Mammary epithelial cell (primary cell): ENCODE data around the gene AMY2B.

Experiments
- CTCF ChIP-seq, 2 donors: IDR thresholded peaks in 1 of 2; conservative IDR thresholded peaks in 1 of 2; 2 replicates each; pipeline ENCODE4 v1.5.1; 2011 to 2012; ENCODE audit warnings: inconsistent platforms in 2 of 2, low read length in 2 of 2, mild to moderate bottlenecking in 2 of 2, control low read depth in 1 of 2, low read depth in 1 of 2; ENCODE audit not compliant: insufficient read depth in 1 of 2; ENCODE audit errors: extremely low read depth in 1 of 2
- EZH2 ChIP-seq: IDR thresholded peaks from 2 replicates; pipeline ENCODE4 v1.6.1; 2012; ENCODE audit warnings: low read length, inconsistent platforms, borderline replicate concordance

GRCh38 chr1:103584537-103584936 lies 13.1 kb downstream of the AMY2B start:
- no peak for TF ChIP-seq CTCF (conservative IDR thresholded peaks at IDR 0.05 in 1 of 2, IDR thresholded peaks at IDR 0.05 in 1 of 2; ENCODE audit: extremely low read depth in 1 of 2, insufficient read depth in 1 of 2, low read depth in 1 of 2, low read length in 2 of 2)
- no peak for TF ChIP-seq EZH2
